GM21576 (cell line): Measurements from ENCODE around the gene GRAP2.
"Not testable (repeated sequence)": the region's sequence is repeated elsewhere in the genome, so short reads cannot be mapped to it uniquely, and the experiment has no call there.

Source experiments
- ATAC-seq: cut with Tn5 transposase; IDR thresholded peaks from one replicate; pipeline ENCODE4 v1.9.1; 2021; ENCODE audit warnings: mild to moderate bottlenecking, moderate library complexity; ENCODE audit not compliant: unreplicated experiment

GRAP2 gene

DNA sequence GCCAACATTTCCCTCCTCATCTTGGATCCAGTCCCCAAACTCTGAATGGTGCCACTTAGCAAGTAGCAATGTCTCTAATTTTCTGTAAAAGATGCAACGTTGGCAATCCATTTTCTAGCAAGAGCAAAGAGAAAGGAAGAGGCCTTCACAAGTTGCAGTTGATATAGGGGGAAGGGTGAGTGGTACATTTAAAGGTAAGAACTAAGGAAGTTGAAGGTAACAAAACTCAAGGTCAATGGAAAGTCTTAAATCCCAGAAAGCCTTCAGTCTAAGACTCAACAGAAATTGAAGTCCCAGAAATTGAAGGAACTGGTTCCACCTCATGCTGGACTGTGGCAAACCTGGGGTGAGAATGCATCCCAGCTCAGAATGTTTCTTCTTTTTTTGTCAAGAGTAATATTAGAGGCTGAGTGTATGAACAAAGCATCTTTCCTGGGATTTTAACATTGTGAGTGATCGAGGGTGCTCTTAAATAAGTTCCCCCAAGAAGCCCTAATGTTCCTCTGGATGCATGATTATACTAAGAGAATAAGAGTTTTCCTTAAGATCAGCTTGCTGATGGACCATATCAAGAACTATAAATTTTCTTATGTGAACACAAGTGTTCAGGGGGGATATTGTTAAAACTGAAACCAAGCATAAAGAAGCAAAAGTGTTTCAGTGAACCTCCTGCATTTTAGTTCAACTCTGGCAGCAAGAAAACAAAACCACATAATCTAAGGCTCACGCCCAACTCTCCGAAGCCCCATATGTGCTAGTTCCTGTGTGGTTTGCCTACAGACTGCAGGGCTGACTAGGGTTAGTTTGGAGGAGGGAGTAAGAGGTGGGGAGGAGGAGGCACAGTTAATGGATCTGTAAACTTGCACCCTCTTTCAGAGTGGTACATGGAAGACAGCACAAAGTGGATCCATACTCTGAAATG lies at the start of gene GRAP2:
Gene GRAP2, plus strand, starts transcription at position 779 of the 922 bp plus-strand sequence. CDS start 46,023 bp downstream, outside the sequence.
- peak; percentile 65 for ATAC-seq

DNA sequence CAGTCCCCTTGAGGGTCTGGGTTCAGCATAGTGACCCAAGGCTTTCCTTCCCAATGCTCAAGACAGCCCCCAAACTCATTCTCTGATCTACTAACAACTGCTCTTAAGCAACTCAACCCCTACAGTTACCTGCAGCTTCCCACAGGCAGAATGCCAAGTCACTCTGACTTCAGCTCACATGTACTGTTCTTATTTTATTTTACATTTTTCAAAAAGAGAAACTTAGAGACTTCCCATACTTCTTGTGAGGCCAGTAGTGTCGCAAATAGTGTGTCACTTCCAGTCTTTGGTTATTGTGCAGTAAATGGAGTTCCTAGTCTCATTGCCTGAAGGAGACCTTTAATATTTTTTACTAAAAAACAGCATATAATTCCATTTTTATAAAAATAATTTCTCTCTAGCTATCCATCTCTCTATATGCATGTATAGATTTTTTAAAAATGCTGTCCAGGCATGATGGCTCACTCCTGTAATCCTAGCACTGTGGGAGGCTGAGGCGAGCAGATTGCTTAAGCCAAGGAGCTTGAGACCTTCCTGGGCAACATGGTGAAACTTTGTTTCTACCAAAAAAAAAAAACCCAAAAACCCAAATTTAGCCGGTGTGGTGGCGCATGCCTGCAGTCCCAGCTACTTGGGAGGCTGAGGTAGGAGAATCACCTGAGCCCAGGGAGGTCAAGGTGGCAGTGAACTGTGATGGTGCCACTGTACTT lies 49.1 kb upstream of the GRAP2 start:
- ATAC-seq = no peak

DNA sequence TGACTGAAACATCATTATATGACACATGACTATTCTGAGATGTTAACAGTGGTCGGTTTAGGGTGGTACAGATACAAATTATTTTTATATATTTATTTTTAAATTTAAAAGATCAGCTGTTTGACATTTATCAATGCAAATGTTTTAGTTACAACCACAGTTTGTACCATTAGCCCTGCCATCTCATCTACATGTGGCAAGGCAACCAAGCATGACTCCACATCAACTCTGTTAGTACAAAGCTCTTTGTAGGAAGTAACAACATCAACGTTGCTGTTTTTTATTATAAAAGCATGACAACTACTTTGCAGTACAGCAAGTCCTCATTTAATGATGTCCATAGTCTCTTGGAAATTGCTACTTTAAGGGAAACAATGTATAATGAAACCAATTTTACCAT lies 48.1 kb upstream of the GRAP2 start:
- no peak for ATAC-seq

DNA sequence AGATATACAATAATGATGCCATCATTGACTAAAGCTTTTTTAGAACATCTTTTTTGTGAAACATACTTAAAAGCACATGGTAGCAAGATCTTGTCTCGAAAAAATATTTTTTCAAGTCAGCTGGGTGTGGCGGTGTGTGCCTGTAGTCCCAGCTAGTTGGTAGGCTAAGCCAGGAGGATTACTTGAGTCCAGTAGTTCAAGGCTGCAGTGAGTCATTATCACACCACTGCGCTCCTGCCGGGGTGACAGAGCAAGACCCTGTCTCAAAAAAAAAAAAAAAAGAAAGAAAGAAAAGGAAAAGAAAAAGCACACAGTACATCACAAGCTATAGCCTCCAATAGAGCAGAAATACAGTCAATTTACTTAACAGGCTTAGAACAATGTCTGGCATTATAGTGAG lies 44.3 kb upstream of the GRAP2 start:
- ATAC-seq = no peak

DNA sequence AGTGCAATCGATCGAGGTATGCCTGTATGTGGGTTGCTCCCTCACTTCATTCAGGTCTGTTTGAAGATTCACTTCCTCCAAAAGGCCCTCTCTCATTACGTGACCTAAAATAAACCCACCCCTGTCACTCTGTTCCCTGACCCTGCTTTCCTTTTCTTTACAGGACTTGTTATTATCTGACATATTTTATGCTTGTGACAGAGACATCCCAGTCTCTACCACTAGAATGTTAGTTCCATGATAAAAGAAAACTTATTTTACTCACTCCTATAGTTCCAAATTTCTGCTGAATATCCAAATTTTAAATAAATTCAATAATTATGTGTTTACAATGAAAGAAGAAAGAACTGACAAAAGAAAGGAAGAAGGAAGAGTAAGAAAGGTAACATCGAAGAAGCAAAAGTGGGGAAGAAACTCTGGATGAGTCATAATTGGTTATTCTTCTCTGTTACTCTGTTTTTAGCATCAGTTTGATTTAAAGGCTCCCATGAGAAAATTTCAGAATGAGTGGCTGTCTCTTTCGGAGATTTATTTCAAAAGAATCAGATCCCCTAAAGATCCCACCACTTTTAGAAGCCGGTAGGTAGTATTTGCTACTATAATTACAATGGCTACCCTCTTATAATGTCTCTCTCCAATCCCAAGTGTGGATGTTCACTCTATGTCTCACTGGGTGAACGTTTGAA lies 40.8 kb upstream of the GRAP2 start:
- no peak for ATAC-seq

DNA sequence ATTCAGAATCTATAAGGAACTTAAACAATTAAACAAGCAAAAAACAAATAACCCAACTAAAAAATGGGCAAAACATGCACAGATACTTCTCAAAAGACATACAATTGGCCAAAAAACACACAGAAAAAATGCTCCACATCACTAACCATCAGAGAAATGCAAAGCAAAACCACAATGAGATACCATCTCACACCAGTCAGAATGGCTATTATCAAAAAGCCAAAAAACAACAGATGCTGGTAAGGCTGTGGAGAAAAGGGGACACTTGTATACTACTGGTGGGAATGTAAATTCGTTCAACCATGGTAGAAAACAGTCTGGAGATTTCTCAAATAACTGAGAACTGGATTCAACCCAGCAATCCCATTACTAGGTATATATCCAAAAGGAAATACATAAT lies 32.1 kb upstream of the GRAP2 start:
- no peak for ATAC-seq

DNA sequence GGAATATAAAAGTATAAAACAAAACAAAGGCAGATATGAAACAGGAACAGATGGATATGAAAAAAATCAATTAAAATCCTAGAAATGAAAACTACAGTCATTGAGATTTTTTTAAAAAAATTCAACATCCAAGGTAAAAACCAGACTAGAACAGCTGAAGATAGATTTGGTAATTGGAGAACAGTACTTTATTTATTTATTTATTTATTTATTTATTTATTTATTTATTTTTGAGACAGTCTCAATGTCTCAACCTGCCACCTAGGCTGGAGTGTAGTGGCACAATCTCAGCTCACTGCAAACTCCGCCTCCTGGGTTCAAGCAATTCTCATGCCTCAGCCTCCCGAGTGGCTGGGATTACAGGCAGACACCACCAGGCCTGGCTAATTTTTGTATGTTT lies 31.1 kb upstream of the GRAP2 start:
- not testable (repeated sequence) for ATAC-seq

DNA sequence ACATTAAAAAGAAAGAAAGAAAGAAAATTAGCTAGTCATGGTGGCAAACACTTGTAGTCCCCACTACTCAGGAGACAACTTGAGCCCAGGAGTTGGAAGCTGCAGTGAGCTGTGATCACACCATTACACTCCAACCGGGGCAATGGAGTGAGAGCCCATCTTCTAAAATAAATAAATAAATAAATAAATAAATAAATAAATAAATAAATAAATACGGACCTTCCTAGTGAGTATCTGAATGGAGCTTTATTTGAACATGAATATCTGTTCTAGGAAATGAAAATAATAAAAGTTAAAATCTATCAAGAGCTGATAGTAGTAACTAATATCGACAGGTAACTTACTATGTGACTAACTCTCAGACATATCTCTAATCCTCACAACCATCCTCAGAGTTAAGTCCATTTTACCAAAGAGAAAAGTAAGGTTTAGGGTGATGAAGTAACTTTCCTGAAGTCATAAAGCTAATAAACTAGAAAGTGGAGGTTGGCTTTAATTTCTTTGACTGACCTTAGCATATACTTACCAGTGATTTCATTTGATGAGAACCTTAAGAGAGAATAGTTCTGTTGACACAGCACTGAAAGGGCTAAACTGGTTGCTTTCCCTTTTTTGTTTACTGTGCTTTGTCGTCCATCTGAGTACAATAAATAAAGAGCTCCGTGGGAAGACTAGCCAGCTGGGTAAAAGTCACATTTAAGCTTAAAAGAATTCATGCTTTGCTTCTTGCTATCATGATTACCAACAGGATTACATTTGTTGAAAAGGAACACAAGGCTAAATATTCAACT lies 29.7 kb upstream of the GRAP2 start:
- no peak for ATAC-seq

DNA sequence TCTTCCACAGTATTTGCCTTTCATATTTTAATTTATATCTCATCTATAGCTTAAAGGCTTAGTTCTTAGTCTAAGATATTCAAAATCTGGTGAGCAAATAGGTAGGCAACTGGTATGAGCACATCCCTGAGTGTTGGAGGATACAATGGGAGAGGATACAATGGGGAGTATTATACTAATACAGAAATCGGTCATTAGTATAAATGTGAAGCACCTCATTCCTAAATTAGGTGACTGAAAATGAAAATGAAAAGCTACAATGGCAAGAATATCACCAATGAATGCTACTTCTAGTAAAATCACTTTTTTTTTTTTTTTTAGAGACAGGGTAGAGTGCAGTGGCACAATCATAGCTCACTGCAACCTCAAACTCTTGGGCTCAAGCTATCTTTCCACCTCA lies 28.3 kb upstream of the GRAP2 start:
- ATAC-seq = no peak

DNA sequence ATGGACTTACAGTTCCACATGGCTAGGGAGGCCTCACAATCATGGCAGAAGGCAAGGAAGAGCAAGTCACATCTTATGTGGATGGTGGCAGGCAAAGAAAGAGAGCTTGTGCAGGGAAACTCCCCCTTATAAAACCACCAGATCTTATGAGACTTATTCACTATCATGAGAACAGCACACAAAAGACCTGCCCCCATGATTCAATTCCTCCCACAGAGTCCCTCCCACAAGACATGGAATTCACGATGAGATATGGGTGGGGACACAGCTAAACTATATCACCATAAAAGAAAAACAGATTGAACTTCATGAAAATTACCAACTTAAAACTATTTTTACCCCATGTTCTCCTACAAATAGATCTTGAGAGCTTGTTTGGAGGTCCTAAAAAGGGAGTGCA lies 26.9 kb upstream of the GRAP2 start:
- no peak for ATAC-seq

DNA sequence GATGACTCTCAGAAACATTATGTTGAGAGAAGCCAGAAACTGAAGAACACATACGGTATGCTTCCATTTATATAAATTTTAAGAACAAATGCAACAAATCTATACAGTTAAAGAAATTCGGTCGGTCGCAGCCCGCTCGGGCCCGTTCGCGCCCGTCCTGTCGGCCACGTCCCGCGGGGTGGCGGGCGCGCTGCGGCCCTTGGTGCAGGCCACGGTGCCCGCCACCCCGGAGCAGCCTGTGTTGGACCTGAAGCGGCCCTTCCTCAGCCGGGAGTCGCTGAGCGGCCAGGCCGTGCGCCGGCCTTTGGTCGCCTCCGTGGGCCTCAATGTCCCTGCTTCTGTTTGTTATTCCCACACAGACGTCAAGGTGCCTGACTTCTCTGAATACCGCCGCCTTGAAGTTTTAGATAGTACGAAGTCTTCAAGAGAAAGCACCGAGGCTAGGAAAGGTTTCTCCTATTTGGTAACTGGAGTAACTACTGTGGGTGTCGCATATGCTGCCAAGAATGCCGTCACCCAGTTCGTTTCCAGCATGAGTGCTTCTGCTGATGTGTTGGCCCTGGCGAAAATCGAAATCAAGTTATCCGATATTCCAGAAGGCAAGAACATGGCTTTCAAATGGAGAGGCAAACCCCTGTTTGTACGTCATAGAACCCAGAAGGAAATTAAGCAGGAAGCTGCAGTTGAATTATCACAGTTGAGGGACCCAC lies 25.6 kb upstream of the GRAP2 start:
- not testable (repeated sequence) for ATAC-seq

DNA sequence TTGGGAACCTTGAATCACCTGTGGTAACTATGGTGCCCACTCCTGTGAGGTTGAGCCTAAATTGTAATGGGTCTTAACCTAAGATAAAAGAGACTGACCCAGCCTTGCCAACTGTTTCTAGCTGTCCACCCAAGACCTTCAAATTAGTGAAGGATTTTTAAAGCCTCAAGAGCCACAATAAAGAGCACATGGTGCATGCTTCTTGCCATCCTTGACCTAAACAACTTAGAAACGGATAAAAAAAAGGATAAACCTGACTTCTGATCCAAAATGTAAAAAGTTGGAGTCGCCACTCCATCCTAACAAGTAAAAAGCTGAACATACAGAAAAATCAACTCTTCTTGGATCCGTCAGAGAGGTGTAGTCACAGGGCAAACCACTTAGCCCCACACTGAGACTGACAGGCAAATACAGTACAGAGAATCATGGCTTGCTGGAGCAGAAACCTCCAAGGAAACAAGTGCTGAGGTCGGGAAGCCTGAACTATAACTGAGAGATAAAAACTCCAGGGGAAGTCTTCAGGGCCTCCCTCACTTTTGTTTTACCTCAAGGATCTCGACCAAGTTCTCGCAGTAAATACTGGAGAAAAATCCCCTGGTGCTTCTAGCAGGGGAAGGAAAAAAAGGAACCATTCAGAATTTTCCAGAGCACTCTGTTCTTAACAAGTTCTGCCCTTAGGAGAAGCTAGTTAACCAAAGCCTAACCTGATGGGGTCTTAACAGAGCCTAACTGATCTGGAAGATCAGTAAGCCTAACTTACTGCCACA lies 23.6 kb upstream of the GRAP2 start:
- no peak for ATAC-seq

DNA sequence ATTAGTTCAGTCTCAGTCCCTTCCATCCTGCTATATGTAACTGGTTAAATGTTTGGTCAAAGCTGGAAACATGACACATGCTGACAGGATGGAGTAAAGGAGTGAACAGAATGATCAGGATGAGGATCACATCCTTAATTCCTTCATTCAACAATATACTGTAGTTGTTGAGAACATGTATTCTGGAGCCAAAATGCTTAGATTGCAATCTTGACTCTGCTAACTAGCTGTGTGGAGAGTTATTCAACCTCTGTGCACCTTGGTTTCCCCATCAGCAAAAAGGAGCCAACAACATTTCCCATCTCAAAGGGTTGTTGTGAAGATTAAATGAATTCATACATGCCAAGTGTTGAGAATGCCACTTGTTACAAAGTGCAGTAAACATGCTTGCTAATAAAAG lies 20.2 kb upstream of the GRAP2 start:
- no peak for ATAC-seq

DNA sequence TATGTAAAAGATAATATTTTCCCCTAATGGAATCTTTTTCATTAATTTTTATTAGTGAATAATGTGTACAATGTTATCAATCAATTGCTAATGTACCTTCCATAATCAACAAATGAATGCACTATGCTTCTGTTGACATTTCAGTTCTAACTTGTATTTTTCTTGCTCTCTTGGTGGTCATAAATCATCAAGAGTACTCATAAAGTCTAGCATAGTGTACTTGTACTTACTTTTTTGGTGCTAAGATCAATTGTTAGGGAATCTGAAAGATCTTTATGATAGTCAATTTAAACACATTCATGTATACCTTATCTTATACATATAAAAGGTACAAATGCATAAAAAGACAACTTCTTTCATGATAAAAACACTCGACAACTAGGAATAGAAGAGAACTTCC lies 17.8 kb upstream of the GRAP2 start:
- no peak for ATAC-seq

DNA sequence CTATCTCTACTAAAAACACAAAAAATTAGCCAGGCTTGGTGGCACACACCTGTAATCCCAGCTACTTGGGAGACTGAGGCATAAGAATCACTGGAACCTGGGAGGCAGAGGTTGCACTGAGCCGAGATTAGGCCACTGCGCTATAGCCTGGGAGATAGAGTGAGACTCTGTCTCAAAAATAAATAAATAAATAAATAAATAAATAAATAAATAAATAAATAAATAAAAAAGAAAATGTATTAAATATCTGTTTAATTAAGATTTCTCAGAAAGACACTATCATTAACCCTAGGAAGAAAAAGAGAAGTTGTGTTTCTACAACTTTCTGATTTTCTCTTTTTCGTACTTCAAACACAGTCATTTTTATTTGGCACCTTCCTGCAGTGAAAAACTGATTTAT lies 11.0 kb upstream of the GRAP2 start:
- ATAC-seq = not testable (repeated sequence)

DNA sequence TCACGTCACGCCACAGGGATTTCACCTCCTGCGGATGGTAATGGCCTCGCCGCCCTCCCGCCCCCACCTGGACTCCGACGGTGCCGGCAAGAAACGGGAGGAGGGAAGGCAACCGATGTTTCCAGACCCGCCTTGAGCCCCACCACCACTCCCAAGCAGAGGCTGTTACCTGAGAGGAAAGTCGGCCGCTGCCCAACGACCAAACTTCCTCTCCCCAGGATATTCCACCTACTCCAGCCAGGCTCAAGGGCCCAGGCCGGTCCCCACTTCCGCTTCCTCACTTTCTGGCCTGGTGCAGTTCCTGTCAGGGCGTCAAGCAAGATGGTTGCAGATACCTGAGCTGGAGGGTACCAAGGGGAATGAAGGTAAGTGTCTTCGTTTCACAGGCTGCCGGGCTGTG lies 7.4 kb upstream of the GRAP2 start, which contains the start of gene ENTHD1:
Gene ENTHD1, minus strand, starts transcription at position 235 of the 400 bp plus-strand sequence. CDS start 6,012 bp downstream, outside the sequence.
- no peak for ATAC-seq

DNA sequence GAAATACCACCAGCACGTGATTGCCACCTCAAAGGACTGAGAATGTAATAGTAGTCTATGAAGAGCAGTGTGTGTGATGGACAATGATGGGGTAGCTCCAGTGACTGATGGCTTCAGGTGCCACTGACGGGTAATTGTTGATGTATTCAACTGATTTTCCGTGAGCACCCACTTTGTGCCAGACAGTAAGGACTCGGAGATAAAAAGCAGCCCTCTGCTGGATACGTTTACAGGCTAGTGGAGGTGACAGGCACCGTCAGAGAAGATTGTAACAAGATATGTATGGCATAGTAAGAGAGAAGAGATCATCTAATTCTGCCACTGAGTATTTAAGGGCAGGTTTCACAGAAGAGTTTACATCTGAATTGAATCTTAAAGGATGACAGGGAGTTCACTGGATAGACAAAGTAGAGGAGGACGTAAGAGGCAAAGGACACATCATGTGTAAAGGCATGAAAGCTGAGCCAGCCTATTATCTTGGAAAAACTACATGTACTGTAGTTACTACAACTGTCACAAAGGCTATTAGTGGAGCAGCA lies 6.3 kb upstream of the GRAP2 start:
- ATAC-seq = no peak

DNA sequence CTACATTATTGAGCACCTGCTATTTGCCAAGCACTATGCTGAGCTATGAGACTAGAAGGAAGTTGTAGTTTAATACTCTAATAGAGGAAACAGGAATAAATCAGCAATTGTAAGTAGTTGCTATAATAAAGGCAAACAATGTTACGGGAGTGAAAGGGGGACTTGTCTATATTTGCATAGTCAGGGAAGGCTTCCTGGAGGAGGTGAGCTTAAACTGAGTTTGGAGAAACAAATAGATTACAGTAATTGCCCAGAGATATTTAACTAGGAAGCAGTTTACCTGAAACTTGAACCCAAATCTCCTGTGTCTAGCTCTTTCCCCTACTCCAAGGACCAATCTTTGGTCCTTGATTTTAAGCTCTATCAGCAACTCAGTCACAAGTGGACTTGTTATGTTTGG lies 5.2 kb upstream of the GRAP2 start:
- ATAC-seq = no peak
